Measurements from ENCODE around the gene ZNF506.
A peak's percentile ranks its signal among the peaks of the same experiment; 100 is the strongest.
"Not testable (repeated sequence)": the region's sequence is repeated elsewhere in the genome, so short reads cannot be mapped to it uniquely, and the experiment has no call there.

The ZNF506 gene

GRCh38 chr19:19778666-19779065 is 42.9 kb downstream of the ZNF506 start:
- no peak for DNase-seq (ENCODE audit: low read depth)

- DNase-seq (ENCODE audit: low read depth) = no peak
These were observed 43.9 kb downstream of the ZNF506 start for GRCh38 chr19:19777692-19778091.

GRCh38 chr19:19776206-19777008 is 45.1 kb downstream of the ZNF506 start:
- peak; percentile 84 for DNase-seq (ENCODE audit: low read depth)

GRCh38 chr19:19775891-19776205 is 45.7 kb downstream of the ZNF506 start:
- DNase-seq (ENCODE audit: low read depth) = no peak

- DNase-seq (ENCODE audit: low read depth) = no peak
These were observed 47.1 kb downstream of the ZNF506 start for GRCh38 chr19:19774354-19775033.

- DNase-seq (ENCODE audit: low read depth) = not testable (repeated sequence)
These were observed 49.6 kb downstream of the ZNF506 start for GRCh38 chr19:19771963-19772362.

- DNase-seq (ENCODE audit: low read depth) = not testable (repeated sequence)
These were observed 51.6 kb downstream of the ZNF506 start for GRCh38 chr19:19769971-19770370.

- no peak for DNase-seq (ENCODE audit: low read depth)
These were observed 63.4 kb downstream of the ZNF506 start for GRCh38 chr19:19758164-19758563.

GRCh38 chr19:19752760-19753403 is 68.7 kb downstream of the ZNF506 start:
- DNase-seq (ENCODE audit: low read depth) = no peak

- DNase-seq (ENCODE audit: low read depth) = no peak
These were observed 69.7 kb downstream of the ZNF506 start for GRCh38 chr19:19751846-19752245.

- DNase-seq (ENCODE audit: low read depth) = no peak
These were observed 70.4 kb downstream of the ZNF506 start for GRCh38 chr19:19750842-19751790.

- DNase-seq (ENCODE audit: low read depth) = no peak
These were observed 71.4 kb downstream of the ZNF506 start for GRCh38 chr19:19749908-19750841.

GRCh38 chr19:19749117-19749907 is 72.2 kb downstream of the ZNF506 start:
- no peak for DNase-seq (ENCODE audit: low read depth)

- no peak for DNase-seq (ENCODE audit: low read depth)
These were observed 73.2 kb downstream of the ZNF506 start for GRCh38 chr19:19748249-19748938.

- no peak for DNase-seq (ENCODE audit: low read depth)
These were observed 74.0 kb downstream of the ZNF506 start for GRCh38 chr19:19747357-19748220.

GRCh38 chr19:19746286-19747213 is 75.0 kb downstream of the ZNF506 start:
- DNase-seq (ENCODE audit: low read depth) = no peak

Data from activated T-helper 1 cell treated with Interleukin-2 at 50 U/mL for 16 hours (primary cell).